GM21515 (cell line): Measurements from ENCODE around the gene MSMO1.
"Not testable (repeated sequence)": the region's sequence is repeated elsewhere in the genome, so short reads cannot be mapped to it uniquely, and the experiment has no call there.

ENCODE experiments used
- ATAC-seq: cut with Tn5 transposase; IDR thresholded peaks from one replicate; pipeline ENCODE4 v1.9.1; 2021; ENCODE audit not compliant: unreplicated experiment

Gene MSMO1

DNA sequence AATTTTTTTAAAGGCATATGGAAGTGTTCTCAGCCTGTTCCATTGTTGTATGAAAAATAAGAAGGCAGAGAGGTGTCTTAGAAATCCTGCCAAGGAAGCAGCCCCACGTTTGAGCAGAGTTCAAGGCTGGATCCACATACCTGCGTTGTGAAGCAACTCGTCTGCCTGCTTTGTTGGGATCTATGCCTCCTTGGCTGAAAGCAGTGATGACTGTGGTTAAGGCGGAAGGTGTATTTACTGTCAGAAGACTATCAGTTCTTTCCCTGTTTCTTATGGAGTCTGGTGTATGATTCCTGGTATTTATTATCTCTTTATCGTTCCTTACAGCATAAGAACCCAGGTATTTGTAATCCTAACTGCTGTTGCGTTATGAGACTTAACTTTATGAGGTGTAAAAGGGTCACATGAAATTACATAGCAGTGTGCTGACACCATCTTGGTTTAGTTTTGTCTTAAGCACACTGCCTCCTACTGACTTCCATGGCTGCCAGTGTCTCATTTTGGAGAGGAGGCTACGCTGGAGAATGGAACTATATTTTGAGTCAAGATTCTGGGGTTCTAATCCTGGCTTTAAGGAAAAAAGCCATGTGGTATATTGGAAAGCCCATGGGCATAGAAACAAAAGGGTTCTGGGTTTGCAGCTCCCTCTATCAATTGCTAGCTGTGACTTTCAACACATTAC lies 3.1 kb upstream of the MSMO1 start:
- no peak for ATAC-seq

DNA sequence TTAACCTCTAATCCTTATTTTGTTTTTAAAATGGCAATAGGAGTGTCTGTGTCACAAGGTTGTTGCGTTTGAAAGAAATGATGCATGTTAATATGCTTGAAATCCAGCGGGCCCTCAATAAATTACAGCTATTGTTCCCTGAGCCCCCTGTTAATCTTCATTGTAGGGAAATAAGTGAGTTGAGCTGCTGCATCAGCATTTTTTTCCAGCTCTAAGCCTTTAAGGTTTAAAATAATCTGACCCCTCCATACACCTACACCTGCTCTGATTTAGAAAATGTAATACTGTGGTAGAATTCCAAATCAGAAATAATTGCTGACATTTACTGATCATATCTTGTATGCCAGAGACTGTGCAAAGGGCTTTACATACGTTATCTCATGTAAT lies 2.6 kb upstream of the MSMO1 start:
- no peak for ATAC-seq

DNA sequence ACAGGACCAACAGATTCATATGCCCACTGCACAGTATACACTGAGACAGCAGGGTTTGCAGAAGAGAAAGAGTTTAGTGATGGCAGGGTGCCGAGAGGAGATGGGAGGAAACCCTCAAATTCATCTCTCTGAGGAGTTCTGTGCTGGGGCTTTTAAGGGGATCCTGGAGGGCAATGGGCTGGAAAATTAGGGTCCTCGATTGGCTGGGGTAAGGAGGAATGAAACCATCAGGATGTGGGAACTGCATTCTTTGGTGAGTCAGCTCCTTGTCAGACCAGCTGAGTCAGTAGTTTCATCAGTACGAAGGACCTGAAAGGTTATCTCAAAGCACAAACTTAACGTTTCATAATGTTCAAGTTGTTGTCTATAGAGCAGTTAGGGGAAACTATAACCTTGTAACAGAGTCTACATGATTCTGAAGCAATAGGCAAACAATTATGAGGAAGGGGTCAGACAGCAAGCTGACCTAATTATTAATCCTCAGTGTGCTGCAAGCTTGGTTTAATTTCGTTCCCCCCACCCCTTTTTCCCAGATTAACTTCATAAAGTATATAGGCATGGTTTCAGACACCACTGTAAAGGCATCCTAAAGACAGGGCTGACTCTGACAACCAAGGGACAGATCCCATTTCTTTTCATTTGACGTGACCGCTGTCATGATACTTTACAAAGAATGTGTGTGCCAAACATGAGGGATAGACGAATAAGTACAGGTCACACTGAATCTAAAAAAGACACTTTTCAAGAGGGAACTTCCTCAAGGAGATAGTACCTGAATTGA lies 1.5 kb upstream of the MSMO1 start:
- ATAC-seq: no peak

DNA sequence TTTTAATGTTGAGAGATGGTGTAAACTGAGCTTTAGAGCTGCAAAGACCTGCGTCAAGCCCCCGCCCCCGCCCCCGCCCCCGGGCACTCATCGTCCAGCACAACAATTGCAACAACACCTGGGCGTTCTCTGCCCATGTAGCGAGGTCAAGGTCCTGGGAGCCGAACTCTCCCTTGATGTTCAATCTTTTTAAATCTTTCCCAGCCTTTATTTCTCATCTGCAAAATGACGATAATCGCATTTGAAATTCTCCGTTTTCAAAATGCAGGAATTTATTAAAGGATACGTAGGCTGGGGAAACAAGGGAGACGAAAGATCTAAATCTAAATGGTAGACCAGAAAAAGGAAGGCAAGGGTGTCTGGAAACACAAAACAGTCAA lies 648 bp upstream of the MSMO1 start:
- no peak for ATAC-seq

DNA sequence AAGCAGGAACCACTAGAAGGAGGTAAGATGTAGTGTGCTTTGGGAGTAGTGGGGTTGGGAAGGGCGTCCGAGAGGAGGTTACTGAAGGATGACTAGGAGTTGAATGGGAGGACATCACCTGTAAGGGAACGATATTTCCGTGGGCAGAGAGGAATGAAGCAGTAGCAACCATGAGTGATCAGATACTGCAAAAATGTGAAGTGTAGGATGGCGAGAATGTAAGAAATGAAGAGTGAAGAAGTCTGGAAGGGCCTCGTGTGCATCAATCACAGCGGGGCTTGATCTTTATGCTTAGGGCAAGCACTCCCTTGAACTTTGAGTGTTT lies 594 bp downstream of the MSMO1 start:
- peak; percentile 0 for ATAC-seq

DNA sequence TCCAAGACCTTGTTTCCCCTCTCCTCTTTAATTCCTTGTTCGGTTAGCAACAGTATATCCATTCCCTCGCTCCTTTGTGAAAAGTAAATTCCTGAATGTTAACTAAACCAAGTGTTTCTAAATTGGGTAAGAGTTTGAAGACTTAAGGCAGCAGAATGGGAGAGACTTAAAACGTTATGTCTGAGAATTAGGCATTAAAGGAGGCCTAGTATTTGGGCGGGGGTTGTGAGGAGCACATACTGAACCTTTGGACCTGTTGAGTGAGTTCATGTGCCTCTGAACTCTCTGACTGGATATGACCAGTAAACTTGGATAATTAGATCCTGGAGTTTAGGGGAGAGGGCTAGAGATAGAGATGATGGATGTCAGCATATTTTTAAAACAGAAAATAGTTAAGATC lies 1.2 kb downstream of the MSMO1 start:
- ATAC-seq: no peak

DNA sequence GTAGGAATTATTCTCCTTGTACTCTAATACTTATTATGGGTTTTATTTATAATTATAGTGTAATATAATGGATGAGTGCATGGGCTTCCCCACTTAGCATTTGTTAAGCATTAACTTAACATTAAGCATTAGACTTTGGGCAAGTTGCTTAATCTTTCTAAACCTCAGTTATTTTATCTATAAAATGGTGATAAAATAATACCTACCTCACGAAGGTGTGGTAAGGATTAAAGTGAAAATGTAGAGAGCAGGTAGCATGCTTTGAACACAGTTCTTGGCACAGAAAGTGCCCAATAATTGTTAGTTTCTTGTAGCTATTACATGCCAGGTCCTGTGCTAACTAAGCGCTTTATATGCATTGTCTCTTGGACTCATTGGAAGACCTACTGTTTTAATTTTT lies 2.6 kb downstream of the MSMO1 start:
- no peak for ATAC-seq

DNA sequence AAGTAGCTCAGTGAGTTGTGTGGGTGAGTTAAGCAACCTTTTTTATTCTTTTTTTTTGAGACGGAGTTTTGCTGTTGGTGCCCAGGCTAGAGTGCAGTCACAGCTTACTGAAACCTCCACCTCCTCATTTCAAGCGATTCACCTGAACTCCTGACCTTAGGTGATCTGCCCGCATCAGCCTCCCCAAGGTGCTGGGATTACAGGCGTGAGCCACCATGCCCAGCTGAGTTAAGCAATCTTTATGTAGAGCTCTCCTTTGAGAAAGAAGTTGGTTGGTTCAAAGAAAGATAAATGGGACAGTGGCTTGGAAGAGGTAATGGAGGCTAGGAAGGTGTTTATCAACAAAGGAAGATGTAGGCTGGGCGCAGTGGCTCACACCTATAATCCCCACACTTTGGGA lies 3.2 kb downstream of the MSMO1 start:
- ATAC-seq: no peak

DNA sequence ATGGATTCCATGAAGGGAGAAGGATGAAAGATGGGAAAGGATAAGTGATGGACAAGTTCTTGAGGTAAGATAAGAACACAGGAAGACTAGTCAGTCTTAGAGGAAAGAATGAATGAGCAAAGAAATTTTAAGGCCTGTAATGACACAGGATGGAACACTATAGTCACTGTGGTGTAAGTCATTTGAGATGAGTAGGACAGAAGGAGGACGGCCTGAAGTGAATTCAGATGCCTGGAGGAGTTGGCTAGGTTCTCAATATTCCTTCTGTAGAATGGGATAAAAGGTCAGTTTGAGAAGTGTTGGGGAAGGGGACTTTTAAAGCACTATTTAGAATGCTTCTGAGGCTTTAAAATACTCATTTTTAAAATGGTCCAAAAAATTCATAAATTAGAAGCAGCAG lies 3.9 kb downstream of the MSMO1 start:
- ATAC-seq: no peak

DNA sequence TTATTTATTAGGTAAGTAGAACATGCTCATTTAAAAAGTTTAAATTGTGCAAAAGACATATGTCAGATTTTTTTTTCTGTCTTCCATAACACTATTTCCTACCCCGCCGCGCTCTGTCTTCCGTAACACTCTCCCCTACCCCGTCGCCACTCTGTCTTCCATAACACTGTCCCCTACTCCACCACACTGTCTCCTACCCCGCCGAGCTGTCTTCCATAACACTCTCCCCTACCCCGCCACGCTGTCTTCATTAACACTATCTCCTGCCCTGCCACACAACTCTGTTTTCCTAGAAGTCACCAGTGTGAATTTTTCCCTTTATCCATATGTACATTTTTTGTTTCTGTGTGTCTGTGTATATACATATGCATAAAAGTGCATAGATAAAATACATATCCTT lies 4.4 kb downstream of the MSMO1 start:
- no peak for ATAC-seq

DNA sequence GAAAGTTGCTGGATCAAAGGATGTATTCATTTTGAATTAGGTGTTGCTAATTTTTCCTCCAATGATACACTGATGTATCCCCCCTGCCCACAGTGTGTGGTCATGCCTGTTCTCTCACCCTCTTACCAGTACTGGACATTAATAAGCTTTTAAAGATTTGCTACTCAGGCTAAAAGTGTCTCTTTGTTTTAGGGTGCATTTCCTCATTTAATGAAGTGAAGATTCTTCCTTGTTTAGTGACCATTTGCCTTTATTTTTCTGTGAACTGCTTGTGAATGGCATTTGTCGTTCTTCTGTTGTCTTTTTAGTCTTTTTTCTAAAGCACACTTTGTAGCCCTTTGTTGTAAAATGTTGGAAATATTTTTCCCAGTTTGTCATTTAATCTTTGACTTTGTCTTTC lies 5.0 kb downstream of the MSMO1 start:
- ATAC-seq: no peak

DNA sequence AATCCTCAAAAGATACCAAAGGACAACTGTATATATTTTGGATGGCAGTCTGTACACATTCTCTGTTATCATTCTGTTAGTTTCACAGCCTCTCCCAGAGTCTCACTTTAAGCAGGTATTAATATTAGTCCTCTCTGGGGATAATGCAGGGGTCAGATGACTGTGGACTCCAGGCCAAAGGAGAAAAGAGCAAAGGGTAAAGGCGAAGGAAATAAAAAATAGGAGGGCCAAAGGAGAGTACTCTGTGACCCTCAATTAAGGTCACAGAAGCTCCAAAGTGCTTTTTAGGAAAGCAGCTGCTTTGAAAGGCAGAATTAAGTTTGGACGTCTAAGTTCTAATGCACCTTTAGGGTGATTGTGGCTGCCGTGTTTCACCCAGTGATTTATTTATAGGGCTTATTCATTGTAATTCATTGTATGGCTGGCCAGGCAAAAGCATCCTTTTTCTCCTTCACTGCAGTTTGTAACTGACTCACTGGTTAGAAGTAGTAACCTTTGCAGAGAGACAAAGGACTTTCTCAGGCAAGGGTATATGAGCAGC lies 7.8 kb downstream of the MSMO1 start:
- no peak for ATAC-seq

DNA sequence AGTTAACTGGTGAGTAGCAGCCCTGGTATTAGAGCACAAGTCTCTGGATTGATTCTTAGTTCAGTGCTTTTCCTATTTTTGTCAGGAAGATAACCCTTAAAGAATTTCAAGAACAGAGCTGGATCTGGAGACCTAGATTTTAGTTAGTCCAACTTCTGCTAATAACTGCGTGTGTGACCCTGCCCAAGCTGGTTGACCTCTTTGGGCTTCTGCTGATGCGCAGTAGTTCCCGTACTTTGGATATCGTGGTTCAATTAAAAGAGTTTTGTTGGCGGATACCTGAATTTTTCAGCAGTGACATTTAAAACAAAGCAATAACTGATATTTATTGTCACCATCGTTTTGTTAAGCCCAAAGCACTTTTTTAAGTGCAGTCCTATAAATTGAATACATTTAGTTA lies 9.3 kb downstream of the MSMO1 start:
- no peak for ATAC-seq

DNA sequence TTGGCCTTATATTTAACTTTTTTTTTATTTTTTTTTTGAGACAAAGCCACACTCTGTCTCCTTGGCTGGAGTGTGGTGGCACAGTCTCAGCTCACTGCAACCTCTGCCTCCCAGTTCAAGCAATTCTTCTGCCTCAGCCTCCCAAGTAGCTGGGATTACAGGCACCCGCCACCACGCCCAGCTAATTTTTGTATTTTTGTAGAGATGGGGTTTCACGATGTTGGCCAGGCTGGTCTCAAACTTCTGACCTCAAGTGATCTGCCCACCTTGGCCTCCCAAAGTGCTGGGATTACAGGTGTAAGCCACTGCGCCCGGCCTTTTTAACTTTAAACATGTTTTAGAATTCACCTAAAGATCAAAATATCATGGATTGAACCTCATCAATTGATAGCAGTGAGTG lies 14.9 kb downstream of the MSMO1 start:
- not testable (repeated sequence) for ATAC-seq

DNA sequence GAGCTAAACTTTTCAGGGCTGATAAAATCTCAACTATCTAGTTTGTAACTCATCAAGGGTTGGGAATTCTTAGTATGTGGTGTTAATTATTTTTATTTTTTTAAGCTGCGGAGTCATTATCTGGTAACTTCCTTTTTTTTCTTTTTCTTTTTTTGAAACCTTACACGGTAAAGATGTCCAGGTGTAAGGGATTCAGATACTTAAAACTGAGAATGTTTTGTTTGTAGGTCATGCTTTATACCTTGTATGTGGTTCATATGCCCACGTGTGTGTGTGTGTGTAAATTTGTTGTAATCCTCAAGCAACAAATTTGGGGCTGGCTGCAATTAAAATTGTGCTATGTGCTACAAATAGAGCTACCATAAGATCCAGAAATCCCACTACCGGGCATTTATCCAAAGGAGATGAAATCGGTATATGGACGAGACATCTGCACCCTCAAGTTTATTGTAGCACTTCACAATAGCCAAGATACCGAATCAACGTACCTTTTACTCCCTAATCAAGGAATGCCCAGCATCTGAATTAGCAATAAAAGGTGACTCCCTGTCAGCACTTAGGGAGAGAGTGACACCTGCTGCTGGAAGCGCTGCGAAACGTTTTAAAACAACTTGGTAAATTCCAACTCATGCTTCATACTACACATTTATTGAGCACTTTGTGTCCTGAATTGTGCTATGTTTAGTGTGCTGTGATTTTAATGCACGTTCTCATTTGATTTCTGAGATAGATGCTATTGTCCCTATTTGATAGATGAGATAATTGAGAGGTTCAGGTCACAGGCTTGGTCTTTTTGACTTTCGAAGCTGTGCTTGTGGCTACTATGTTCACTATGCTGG lies 16.1 kb downstream of the MSMO1 start:
- no peak for ATAC-seq

DNA sequence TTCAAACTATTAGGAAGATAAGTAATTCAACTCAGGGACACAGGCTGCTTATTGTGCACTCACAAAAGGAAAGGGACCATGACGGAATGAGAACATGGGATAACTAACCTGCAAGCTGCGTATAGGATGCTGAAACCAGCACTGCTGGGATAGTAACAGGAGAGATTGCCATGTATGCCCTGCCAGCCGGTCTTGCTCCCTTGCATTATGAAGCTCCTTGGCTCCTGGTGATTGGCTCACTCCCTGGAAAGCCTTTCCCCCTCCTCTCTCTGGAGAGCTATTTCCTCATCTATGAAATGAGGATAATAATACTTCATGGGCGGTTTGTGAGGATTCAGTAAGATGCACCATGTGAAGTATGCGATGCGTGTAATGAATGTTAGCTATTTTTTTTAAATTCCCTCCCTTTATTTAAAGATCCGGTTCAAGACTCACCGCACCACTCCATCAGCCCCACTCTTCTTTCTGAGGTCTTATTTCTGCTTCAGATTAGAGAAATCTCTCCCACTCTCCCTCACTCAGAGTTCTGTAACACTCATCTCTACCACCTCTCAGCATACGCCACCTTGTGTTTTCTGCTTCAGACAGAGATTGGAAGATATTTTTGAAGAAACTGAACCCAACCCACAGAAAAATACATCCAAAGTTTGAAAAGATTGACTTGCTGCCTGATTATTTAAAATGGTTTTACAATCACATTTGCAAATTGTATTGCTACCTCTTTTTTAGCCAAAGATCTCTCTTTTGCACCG lies 18.4 kb downstream of the MSMO1 start:
- no peak for ATAC-seq

DNA sequence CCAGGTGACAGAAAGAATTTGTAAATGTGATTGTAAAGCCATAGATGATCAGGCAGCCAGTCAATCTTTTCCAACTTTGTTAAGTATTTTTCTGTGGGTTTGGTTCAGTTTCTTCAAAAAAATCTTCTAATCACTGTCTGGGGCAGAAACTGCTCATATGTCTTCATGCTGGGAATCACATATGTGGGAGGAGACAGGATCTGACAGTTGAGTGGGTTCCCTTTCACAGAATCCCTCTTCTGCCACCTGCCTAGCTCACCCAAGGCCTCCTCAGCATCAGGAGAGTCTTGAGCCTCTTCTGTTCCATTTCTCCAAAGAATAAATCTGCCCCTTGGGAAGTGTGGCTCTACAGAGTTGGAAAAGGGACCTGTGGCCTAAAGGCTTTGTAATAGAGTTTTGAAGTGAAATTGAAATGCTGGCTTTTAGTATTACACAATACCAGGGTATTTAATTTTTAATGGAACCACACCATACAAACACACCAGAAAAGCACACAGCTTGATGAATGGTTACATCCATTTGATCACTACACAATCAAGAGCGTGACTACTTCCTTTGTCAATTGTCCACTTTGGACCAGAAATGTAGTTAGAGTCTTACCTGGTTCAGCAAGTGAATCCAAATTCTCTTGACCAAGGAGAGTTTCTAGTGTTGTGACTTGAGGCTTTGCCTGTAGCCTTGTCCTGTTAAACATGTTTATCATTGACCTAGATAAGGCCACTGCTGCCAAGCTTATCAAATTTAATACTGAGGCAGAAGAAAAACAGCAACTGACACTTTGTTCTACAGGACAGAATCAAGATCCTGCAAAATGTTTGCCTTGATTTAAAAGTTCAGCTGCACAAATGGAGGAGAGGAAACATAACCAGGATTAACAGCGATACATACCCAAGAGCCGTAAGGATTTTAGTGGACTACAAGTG lies 20.4 kb downstream of the MSMO1 start:
- ATAC-seq: no peak

DNA sequence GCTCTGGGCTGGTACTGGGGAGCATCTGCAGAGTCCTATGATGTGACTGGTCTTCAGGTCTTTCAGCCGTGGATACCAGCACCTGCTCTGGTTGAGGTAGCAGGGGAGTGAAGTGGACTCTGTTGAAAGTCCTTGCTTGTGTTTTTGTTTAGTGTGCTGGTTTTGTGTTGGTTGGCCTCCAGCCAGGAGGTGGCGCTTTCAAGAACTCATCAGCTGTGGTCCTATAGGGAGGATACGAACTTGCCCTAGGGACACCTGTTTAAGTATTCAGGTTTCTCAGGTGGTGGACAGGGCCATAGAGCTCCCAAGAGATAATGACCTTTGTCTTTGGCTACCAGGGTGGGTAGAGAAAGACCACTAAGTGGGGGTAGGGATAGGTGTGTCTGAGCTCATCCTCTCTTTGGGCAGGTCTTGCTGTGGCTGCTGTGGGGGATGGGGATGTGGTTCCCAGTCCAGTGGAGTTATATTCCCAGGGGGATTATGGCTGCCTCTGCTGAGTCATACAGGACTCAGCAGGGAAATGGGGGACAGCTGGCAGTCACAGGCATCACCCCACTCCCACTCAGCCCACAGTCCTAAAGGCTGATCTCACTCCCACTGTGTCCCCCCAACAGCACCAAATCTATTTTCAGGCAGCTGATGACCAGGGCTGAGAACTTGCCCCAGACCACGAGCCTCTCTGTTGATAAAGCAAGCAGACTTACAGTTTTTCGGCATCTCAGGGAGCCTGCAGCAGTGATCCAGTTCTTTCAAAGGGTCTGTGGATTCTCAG lies 24.1 kb downstream of the MSMO1 start:
- ATAC-seq: no peak

DNA sequence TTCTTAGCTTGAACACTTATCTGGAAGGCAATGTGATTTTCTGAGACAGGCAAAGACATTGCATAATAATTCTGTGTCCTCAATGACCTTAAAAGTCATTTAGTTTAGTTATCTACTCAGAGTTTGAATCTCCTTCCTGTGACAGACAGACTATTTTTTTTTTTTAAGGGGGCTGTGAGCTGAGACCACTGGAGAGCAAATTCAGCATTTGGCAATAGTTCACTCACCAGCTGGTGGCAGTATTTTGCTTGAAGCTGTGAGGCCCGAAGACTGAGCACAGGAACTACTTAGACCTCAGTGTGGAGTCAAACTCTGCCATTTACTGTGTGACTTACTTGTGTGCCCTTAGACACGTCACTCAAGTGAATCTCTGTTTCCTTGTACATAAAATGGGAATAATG lies 28.4 kb downstream of the MSMO1 start:
- ATAC-seq: no peak
